GM19239 (cell line): ENCODE data around the gene BLVRB.
"Not testable (repeated sequence)": the region's sequence is repeated elsewhere in the genome, so short reads cannot be mapped to it uniquely, and the experiment has no call there.

ENCODE experiments used
- DNase-seq: peaks from one replicate; pipeline ENCODE4 v3.0.0; 2011; ENCODE audit warnings: low spot score; ENCODE audit not compliant: insufficient read length
- FAIRE-seq: peaks from 2 replicates; lab custom pipeline; 2011; peaks lifted over from hg19 to GRCh38; lab: Jason Lieb, UNC

Gene BLVRB

DNA sequence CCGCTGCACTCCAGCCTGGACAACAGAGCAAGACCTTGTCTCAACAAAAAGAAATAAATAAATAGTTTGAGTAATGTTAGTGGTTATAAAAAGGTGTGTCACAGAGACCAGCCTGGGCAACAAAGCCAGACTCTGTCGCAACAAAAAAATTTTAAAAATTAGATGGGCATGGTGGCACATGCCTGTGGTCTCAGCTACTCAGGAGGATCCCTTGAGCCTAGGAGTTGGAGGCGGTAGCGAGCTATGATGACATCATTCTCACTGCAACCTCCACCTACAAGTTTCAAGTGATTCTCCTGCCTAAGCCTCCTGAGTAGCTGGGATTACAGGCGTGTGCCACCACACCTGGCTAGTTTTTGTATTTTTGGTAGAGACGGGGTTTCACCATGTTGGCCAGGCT, 11.6 kb downstream of the BLVRB start:
- FAIRE-seq = not testable (repeated sequence)

DNA sequence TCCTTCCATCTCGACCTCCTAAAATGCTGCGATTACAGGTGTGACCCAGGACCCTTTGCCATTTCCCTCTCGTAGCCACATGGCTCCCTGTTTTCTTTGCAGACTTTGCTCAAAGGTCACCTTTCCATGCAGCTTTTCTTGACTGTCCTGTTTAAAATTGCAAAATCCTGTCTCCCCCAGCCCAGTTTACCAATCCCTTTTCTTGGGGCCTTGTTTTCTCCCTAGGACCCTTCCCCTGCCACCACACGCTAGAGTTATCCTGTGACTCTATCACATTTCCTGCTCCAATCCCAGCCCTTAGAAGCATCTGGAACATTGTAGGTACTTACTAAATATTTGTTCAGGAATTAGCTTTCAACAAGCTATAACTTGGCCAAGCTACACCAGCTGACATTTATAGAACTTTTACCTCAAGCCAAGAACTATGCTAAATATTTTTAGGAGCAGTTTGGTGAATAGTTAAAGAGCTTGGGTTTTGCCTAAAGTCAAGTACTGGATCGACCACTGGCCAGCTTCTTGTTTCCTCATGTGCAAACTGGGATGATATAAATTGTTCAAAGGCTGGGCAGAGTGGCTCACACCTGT, 12.3 kb downstream of the BLVRB start:
- no peak for DNase-seq
- no peak for FAIRE-seq

More for the DNA sequence above, 11.6 kb downstream of the BLVRB start:
- not testable (repeated sequence) for DNase-seq

DNA sequence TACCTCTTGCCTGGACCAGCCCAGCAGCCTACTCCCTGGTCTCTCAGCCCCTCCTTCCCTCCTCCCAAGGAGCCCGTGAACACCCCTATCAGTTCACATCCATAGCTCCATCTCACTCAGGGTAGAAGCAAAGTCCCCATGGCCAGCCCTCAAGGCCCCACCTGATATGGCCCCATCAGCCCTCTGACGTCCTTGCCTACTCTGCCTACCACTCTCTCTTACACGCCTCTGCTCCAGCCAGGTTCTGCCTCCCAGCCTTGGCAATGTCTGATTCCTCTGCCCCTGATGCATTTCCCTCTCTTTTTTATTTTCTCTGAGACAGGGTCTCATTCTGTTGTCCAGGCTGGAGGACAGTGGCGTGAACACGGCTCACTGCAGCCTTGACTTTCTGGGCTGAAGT, 13.5 kb downstream of the BLVRB start:
- DNase-seq (no peak), FAIRE-seq (no peak)

- FAIRE-seq (no peak), DNase-seq (no peak)
Measured at GRCh38 chr19:40450664-40451063, 14.9 kb downstream of the BLVRB start.

GRCh38 chr19:40449506-40449905, 16.0 kb downstream of the BLVRB start:
- FAIRE-seq (no peak), DNase-seq (no peak)

DNA sequence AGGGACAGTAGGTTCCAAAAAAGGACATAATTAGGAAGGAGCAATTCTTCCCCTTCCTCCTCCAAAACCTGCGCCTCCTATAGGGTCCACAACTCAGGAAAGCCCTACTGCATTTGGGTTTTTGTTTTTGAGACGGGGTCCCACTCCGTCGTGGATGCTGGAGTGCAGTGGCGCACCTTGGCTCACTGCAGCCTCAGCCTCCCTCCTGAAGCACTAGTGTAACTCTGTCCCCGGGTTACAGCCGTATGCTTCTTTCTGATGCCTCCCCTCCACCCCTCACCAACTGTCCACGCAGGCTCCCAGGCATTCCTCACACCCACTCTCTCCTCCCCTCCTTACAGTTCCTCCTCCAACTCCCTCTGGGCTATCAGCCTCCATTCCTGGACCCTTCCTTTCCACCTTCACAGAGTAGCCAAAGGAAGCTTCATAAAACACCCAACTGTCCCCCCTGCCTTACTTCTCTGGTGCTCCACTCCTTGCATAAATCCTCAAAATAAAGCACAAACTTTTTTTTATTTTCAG, 19.2 kb downstream of the BLVRB start:
- no peak for DNase-seq
- FAIRE-seq = no peak

DNA sequence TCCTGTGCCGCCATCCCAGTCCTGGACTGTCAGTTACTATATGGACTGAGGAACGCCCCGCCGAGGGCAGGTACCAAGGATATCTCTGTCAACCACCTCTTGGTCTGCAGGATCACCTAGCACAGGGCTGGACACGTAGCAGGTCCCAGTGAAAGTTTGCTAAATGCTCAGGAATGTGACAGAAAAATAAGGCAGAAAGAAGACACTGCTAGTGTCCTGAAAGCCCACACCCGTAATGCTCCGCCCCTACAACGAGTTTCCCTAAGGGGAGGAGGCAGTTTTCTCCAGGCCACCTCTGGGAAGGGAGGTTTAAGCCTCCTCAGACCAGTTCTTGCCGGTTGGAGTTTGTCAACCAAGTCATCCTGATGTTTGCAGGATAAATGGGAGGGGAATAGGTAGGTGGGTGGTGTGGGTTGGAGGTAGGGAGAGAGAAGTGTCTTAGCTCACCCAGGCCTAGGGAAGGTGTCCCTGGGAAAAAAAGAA, 19.7 kb downstream of the BLVRB start:
- DNase-seq (no peak), FAIRE-seq (no peak)

DNA sequence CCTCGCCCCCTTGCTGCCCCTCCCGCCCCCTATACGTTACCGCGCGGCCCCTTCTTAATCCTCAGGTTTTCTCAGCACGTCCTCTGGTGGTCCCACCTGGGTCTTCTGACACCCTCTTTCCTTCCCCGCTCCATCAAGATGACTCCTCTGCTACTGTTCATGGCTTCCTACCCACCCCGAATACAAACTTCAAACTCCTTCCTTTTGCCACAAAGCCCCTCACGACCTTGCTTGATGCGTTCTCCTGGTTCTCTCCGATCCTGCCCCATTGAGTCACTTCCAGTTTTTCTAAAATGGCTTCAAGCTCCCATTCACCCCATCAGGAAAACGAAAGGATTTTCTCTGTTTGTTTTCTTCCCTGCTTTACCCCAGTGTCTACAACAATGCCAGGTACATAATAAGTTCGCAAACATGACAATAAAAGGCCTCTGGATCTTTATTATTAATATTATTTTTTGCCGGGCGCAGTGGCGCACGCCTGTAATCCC, 20.7 kb downstream of the BLVRB start:
- FAIRE-seq = no peak

DNA sequence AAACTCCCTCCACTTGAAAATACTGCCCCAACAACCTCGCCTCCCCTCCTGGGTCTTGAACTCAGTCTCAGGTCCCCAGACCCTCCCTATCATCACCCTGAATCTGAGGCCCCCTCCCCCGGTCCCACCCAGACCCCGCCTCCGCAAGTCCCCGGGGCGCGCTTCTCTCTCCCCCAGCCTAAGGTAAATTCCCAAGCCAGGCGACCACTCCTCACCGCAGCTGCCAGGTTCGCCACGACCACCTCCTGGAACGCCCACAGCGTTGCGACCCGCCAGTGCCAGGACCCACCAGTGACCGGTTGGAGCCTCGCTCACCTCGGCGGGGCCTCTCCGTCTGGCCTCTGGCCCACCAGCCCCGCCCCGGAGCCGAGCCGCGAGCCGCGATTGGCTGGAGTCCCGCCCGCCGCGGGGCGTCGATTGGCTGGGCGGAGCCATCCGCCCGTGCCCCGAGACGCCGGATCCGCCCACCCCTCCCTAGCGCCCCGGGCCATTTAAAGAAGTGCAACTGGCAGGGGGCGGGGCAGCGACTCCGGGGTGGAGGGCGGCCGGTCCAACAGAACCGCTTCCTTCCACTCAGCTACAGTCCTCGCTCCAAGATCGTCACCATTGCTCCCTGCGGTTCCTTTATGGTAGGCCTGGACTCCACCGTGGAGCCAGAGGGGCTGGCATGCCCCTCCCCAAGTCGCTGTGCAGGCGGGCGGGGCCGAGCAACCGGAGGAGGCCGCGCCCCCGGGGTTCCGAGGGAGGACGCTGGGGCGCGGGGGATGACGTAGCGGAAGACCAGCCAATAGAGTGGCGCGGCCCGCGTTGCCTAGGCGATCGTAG, 21.3 kb downstream of the BLVRB start, which contains the start of gene SERTAD3:
TSS of gene SERTAD3 (minus strand) at position 336 of the 825 bp plus-strand sequence. CDS start 2,255 bp downstream, outside the sequence.
- FAIRE-seq (peak; percentile 90), DNase-seq (peak; percentile 86)

More for the DNA sequence above, 20.7 kb downstream of the BLVRB start:
- DNase-seq = no peak

DNA sequence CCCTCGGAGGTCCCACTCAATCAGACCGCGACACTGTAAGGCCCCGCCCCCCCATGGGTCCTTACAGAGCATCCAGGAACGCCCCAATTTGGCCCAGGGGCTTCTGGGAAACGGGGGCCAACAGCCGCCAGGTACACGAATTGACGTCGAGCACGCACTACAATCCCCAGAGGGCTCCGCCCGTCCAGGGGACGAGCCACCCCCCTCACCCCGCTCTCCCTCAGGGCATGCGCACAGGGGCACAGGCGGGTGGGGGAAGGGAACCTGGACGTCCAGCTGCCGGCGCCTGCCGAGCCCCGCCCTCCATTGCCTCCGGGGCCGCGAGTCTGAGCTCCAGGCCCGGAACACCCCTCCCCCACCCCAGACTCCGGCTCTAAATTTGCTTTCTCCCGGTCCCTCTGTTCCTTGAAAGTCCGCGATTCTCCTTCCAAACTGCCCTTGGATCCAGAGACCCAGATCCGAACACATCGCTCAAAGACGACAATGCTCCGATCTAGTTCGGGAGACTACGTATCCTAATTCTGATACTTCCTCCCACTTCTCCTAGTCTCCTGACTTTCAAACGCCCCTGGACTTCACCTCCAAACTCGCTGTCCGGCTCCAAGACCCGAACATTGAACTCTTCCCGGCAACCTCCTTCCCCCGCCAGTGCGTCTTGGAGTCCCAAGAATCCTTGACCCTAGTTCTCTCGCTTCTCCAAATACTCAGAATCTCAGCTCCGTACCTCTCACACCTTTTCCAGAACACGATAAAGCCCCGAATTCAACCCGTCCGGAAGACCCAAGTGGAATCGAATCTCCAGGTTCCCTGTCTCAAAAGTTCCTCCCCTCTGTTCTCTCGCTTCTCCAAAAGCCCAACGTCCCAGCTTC, 22.2 kb downstream of the BLVRB start:
- peak; percentile 96 for FAIRE-seq

GRCh38 chr19:40442328-40443130, 23.0 kb downstream of the BLVRB start:
- no peak for FAIRE-seq

More for the DNA sequence above, 22.2 kb downstream of the BLVRB start:
- peak; percentile 89 for DNase-seq

DNA sequence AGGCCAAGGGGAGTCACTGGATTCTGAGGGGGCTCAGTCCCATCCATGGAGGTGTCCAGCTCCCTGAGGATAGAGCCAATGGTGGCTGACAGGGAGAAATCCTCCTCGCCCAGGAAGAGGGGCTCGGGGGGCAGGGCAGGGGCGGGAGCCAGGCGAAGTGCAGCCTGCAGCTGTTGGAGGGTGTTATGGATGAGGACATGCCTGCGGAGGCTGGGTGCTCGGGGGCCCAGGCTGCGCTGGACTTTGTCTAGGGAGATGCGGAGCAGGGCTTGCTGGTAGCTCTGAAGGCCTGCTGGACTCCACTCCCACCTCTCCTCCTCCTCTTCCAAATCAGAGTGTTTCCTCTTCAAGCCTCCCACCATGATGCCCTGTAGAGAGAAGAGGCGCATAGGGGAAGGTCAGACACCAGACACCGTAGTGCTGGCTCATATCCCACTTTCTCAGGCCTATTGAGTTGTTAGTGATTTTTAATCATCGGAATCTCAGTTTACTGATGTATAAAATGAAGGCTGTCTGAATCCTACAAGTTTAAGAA, 23.8 kb downstream of the BLVRB start:
- no peak for DNase-seq
- no peak for FAIRE-seq

More at GRCh38 chr19:40442328-40443130, 23.0 kb downstream of the BLVRB start:
- DNase-seq = no peak

DNA sequence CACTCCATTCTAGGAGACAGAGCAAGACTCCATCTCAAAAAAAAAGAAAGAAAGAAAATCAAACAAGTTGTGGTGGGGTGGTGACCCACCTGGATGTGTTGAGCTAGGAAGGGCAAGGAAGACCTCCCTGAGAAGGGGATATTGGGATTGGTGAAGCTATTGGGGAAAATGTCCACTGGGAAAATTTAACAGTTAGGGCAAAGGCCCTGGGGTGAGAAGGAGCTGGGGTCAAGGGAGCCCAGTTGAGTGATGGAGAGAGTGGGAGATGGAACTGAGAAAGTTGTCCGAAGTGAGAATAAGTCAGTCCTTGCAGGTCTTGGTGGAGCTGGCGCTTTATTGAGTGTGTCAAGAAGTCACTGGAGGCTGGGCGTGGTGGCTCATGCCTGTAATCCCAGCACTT, 27.3 kb downstream of the BLVRB start:
- DNase-seq = no peak
- FAIRE-seq = no peak

- peak; percentile 58 for DNase-seq
- peak; percentile 77 for FAIRE-seq
Measured at GRCh38 chr19:40433391-40434216, 31.9 kb downstream of the BLVRB start.

- FAIRE-seq, DNase-seq: not testable (repeated sequence)
Measured at GRCh38 chr19:40432760-40433159, 32.8 kb downstream of the BLVRB start.

DNA sequence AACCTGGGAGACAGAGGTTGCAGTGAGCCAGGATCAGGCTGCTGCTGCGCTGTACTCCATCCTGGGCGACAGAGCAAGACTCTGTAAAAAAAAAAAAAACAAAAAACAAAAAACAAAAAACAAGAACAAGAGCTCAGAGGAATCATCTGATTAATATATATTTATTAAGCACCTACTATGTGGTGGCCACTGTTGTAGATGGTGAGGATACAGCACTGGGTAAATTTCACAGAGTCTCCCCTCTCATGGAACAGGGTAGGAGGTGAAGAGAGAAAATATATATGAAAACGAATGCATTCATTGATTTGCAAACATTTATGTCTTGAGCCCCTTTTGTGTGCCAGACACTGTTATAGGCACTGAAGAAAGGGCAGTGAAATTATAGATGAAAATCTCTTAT, 33.8 kb downstream of the BLVRB start:
- no peak for FAIRE-seq

GRCh38 chr19:40430242-40430641, 35.3 kb downstream of the BLVRB start:
- FAIRE-seq, DNase-seq: not testable (repeated sequence)

More for the DNA sequence above, 33.8 kb downstream of the BLVRB start:
- DNase-seq = no peak

DNA sequence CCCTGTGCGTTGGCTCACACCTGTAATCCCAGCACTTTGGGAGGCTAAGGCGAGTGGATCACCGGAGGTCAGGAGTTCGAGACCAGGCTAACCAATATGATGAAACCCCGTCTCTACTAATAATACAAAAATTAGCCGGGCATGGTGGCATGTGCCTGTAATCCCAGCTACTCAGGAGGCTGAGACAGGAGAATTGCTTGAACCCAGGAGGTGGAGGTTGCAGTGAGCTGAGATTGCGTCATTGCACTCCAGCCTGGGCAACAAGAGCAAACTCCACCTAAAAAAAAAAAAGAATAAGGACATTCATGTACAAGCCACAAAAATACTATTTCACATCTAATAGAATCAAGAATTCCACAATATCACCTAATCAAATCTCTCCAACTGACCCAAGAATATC, 37.3 kb downstream of the BLVRB start:
- DNase-seq, FAIRE-seq: not testable (repeated sequence)
